H9 (cell line): ENCODE data around the gene ADAT1. TPM values are rescaled to one million over a fixed set of nuclear protein-coding genes. Genes with fewer than 3 reads are reported as not detected.

Source experiments
- DNase-seq: peaks from one replicate; pipeline ENCODE4 v3.0.0-alpha.2; 2017
- H2AFZ ChIP-seq: one replicate; pipeline ENCODE4 v1.6.1; 2013; ENCODE audit warnings: mild to moderate bottlenecking, low read length, control low read depth, moderate library complexity
- H2AK5ac ChIP-seq: 2 replicates; pipeline ENCODE4 v1.6.1; 2013; ENCODE audit warnings: low read length, control low read depth, mixed read lengths; ENCODE audit not compliant: insufficient read length
- H2BK120ac ChIP-seq: one replicate; pipeline ENCODE4 v1.6.1; 2013; ENCODE audit warnings: low read depth, mild to moderate bottlenecking, low read length, control low read depth, inconsistent platforms; ENCODE audit not compliant: poor library complexity, severe bottlenecking
- H2BK12ac ChIP-seq: 2 replicates; pipeline ENCODE4 v1.6.1; 2013; ENCODE audit warnings: low read length, control low read depth, mixed read lengths, low read depth; ENCODE audit not compliant: insufficient read length
- H2BK15ac ChIP-seq: 2 replicates; pipeline ENCODE4 v1.6.1; 2013; ENCODE audit warnings: low read depth, low read length, control low read depth
- H2BK20ac ChIP-seq: one replicate; pipeline ENCODE4 v1.6.1; 2013; ENCODE audit warnings: low read depth, mild to moderate bottlenecking, low read length, control low read depth, inconsistent platforms; ENCODE audit not compliant: poor library complexity, severe bottlenecking
- H2BK5ac ChIP-seq: 2 replicates; pipeline ENCODE4 v1.6.1; 2013; ENCODE audit warnings: low read length, control low read depth, mixed read lengths; ENCODE audit not compliant: insufficient read length
- H3K14ac ChIP-seq: 2 replicates; pipeline ENCODE4 v1.6.1; 2013; ENCODE audit warnings: low read length, control low read depth; ENCODE audit not compliant: insufficient read depth
- H3K18ac ChIP-seq: 2 replicates; pipeline ENCODE4 v1.6.1; 2013; ENCODE audit warnings: low read depth, mild to moderate bottlenecking, mixed read lengths, low read length, control low read depth; ENCODE audit not compliant: insufficient read length
- H3K23ac ChIP-seq: 2 replicates; pipeline ENCODE4 v1.6.1; 2013; ENCODE audit warnings: low read length, control low read depth, mixed read lengths, low read depth; ENCODE audit not compliant: insufficient read length
- H3K23me2 ChIP-seq: 2 replicates; pipeline ENCODE4 v1.6.1; 2013; ENCODE audit warnings: low read depth, mild to moderate bottlenecking, mixed read lengths, low read length, control low read depth; ENCODE audit not compliant: insufficient read length, poor library complexity, severe bottlenecking
- H3K27ac ChIP-seq: 2 replicates; pipeline ENCODE4 v1.5.1; 2013; ENCODE audit warnings: low read length, control low read depth, mixed read lengths, low read depth; ENCODE audit not compliant: insufficient read length
- H3K27me3 ChIP-seq: 2 replicates; pipeline ENCODE4 v1.6.1; 2013; ENCODE audit warnings: low read length, control low read depth, inconsistent platforms; ENCODE audit not compliant: insufficient read depth
- H3K4ac ChIP-seq: 2 replicates; pipeline ENCODE4 v1.6.1; 2013; ENCODE audit warnings: low read depth, mild to moderate bottlenecking, control low read depth, inconsistent platforms, low read length, moderate library complexity
- H3K4me1 ChIP-seq: 2 replicates; pipeline ENCODE4 v1.6.1; 2013; ENCODE audit warnings: low read length, control low read depth, inconsistent platforms; ENCODE audit not compliant: insufficient read depth
- H3K4me2 ChIP-seq: 2 replicates; pipeline ENCODE4 v1.6.1; 2013; ENCODE audit warnings: low read length, control low read depth, mixed read lengths; ENCODE audit not compliant: insufficient read length, insufficient read depth
- H3K56ac ChIP-seq: 2 replicates; pipeline ENCODE4 v1.6.1; 2013; ENCODE audit warnings: low read depth, mild to moderate bottlenecking, mixed read lengths, low read length, control low read depth; ENCODE audit not compliant: insufficient read length
- H3K79me1 ChIP-seq: 2 replicates; pipeline ENCODE4 v1.6.1; 2013; ENCODE audit warnings: low read depth, mild to moderate bottlenecking, moderate library complexity, low read length, control low read depth, inconsistent platforms; ENCODE audit not compliant: insufficient read depth, poor library complexity, severe bottlenecking
- H3K79me2 ChIP-seq: 2 replicates; pipeline ENCODE4 v1.6.1; 2013; ENCODE audit warnings: low read length, control low read depth, inconsistent platforms; ENCODE audit not compliant: insufficient read depth
- H3K9ac ChIP-seq: 2 replicates; pipeline ENCODE4 v1.6.1; 2013; ENCODE audit warnings: low read length, control low read depth, mixed read lengths; ENCODE audit not compliant: insufficient read length; ENCODE audit errors: extremely low read depth
- H3K9me3 ChIP-seq: one replicate; pipeline ENCODE4 v1.6.1; 2013; ENCODE audit warnings: low read depth, low read length, inconsistent platforms; ENCODE audit not compliant: control insufficient read depth
- H3T11ph ChIP-seq: one replicate; pipeline ENCODE4 v1.6.1; 2013; ENCODE audit warnings: mild to moderate bottlenecking, low read length, control low read depth, inconsistent platforms
- H4K20me1 ChIP-seq: one replicate; pipeline ENCODE4 v1.6.1; 2013; ENCODE audit not compliant: control insufficient read depth, insufficient read length, insufficient read depth
- H4K5ac ChIP-seq: 2 replicates; pipeline ENCODE4 v1.6.1; 2013; ENCODE audit warnings: low read depth, mild to moderate bottlenecking, mixed read lengths, low read length, control low read depth; ENCODE audit not compliant: insufficient read length
- H4K8ac ChIP-seq: replicated peaks from 2 replicates; pipeline ENCODE4 v1.6.1; 2013; ENCODE audit warnings: low read length, control low read depth, mixed read lengths, low read depth; ENCODE audit not compliant: insufficient read length
- H4K91ac ChIP-seq: 2 replicates; pipeline ENCODE4 v1.6.1; 2013; ENCODE audit warnings: low read depth, mild to moderate bottlenecking, moderate library complexity, mixed read lengths, low read length, control low read depth; ENCODE audit not compliant: insufficient read length
- H3K27ac Mint-ChIP-seq, 3 experiments: 2 replicates in 2 of 3; 3 replicates in 1 of 3; pipeline ENCODE4 v1.8.0; 2020 to 2021; ENCODE audit warnings: mixed read lengths in 3 of 3, mild to moderate bottlenecking in 1 of 3, moderate library complexity in 1 of 3
- H3K27me3 Mint-ChIP-seq: 2 replicates; pipeline ENCODE4 v1.8.0; 2021; ENCODE audit warnings: low read depth, mild to moderate bottlenecking, moderate library complexity, mixed read lengths
- H3K36me3 Mint-ChIP-seq, 3 experiments: 2 replicates in 2 of 3; 3 replicates in 1 of 3; pipeline ENCODE4 v1.8.0; 2020 to 2021; ENCODE audit warnings: low read depth in 3 of 3, mixed read lengths in 3 of 3; ENCODE audit not compliant: insufficient read depth in 1 of 3
- H3K4me1 Mint-ChIP-seq, 2 experiments: 2 replicates each; pipeline ENCODE4 v1.8.0; 2020; ENCODE audit warnings: mixed read lengths in 2 of 2
- H3K4me3 Mint-ChIP-seq, 2 experiments: 2 replicates in 1 of 2; 3 replicates in 1 of 2; pipeline ENCODE4 v1.8.0; 2020 to 2021; ENCODE audit warnings: mild to moderate bottlenecking in 2 of 2, mixed read lengths in 2 of 2, moderate library complexity in 1 of 2
- H3K9me3 Mint-ChIP-seq, 2 experiments: 2 replicates in 1 of 2; 3 replicates in 1 of 2; pipeline ENCODE4 v1.8.0; 2020; ENCODE audit warnings: mild to moderate bottlenecking in 2 of 2, mixed read lengths in 2 of 2, moderate library complexity in 1 of 2
- CTCF ChIP-seq: fragments of 200-600 bp; sonication (generic); conservative IDR thresholded peaks from 3 replicates; pipeline ENCODE4 v1.8.0; 2021; ENCODE audit warnings: antibody characterized with exemption, mild to moderate bottlenecking
- WGBS: extraction: QIAGEN DNeasy Blood & Tissue Kit; methylation state at CpG from one replicate; pipeline ENCODE4 v1.1.7; 2013; ENCODE audit warnings: missing lambda C conversion rate, low lambda C conversion rate, mixed read lengths; ENCODE audit not compliant: insufficient read length; ENCODE audit errors: extremely low coverage; 5-methylcytosine and 5-hydroxymethylcytosine counted together
- total RNA-seq: library from RNA; stranded (reverse); gene quantifications from 2 replicates; pipeline ENCODE4 v1.2.1, GENCODE V29; 2021

ADAT1 gene
- total RNA-seq, 1 experiment from 2014 or later, result 54.2 TPM

DNA sequence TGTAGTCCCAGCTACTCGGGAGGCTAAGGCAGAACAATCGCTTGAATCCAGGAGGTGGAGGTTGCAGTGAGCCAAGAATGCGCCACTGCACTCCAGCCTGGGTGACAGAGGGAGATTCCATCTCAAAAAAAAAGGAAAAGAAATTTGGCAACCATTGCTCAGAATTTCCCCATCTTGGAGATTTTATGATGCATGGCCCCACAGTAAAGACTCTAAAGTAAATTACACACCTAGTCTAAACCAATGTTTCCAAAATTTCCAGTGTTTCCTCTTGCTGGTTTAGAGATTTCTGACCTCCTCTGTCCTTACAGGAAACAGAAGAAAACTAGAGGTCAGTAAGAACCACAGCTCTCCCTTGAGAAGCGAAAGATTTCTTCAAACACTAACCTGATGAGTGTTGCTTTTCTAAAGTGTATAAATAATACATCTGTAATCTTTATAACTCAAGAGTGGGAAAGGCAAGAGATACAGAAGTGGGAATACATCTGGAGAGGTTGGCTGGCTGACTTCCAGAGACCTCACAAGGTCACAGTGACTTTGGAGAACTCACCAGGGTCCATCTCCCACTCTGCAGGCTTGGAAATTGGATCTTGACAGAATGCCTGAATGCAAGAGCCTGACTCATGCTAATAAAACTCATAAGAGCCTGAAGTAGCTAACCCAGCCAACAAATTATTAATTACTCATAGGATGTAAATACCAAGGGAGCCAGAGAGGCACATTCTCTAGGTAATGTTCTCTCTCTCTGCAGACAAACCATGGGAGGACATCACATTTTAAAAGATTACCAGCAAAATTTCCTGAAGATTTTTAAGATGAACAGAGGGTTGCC lies 8.8 kb downstream of the ADAT1 start:
- H2AK5ac ChIP-seq, result no peak overlapping the region
- no peak for TF ChIP-seq CTCF
- no peak overlapping the region for H4K5ac ChIP-seq
- no peak for DNase-seq
- no CpG with 5 or more reads among the region's 4 CpGs for WGBS
- no peak overlapping the region for H4K91ac ChIP-seq
- H3K4me1 Mint-ChIP-seq, result no peaks in the 10 kb centered on the region
- H3K18ac ChIP-seq, result no peak overlapping the region
- no peaks in the 10 kb centered on the region for H3K23me2 ChIP-seq
- no peak overlapping the region for H3K27ac ChIP-seq
- no peaks in the 10 kb centered on the region for H3K9me3 ChIP-seq
- no peaks in the 10 kb centered on the region for H4K20me1 ChIP-seq
- H3K4me2 ChIP-seq, result no peak overlapping the region
- H3K79me1 ChIP-seq, result no peaks in the 10 kb centered on the region
- H3K4me1 ChIP-seq, result no peaks in the 10 kb centered on the region
- H3K27me3 ChIP-seq, result no peaks in the 10 kb centered on the region
- H3K9ac ChIP-seq, result no peak overlapping the region
- no peak overlapping the region for H3T11ph ChIP-seq
- no peak overlapping the region for H2BK15ac ChIP-seq
- H3K23ac ChIP-seq, result no peak overlapping the region
- no peaks in the 10 kb centered on the region for H3K9me3 Mint-ChIP-seq
- no peak overlapping the region for H3K56ac ChIP-seq
- no peak overlapping the region for H2BK20ac ChIP-seq
- H3K79me2 ChIP-seq, result no peaks in the 10 kb centered on the region
- no peak overlapping the region for H2BK120ac ChIP-seq
- H3K4me3 Mint-ChIP-seq, result no peak overlapping the region
- no peak overlapping the region for H2BK5ac ChIP-seq
- H3K27ac Mint-ChIP-seq, result no peak overlapping the region; a peak in 1 of 7 replicates
- no peak overlapping the region for H2BK12ac ChIP-seq
- H3K36me3 Mint-ChIP-seq, result peaks cover 32 to 71% (median 70%) of the 10 kb centered on the region in 3 experiments; a peak in 6 of 7 replicates
- no peak overlapping the region for H2AFZ ChIP-seq
- no peak overlapping the region for H3K4ac ChIP-seq
- H4K8ac ChIP-seq, result no peak overlapping the region
- no peak overlapping the region for H3K14ac ChIP-seq
- no peaks in the 10 kb centered on the region for H3K27me3 Mint-ChIP-seq
